ENCODE results near the gene ATXN1.

GRCh38 chr6:16335176-16335575, 426.1 kb downstream of the ATXN1 start:
- no peak for TF ChIP-seq CTCF (conservative IDR thresholded peaks at IDR 0.05; ENCODE audit: low read length)
- TF ChIP-seq EZH2phosphoT487 (IDR thresholded peaks at IDR 0.05; ENCODE audit: borderline replicate concordance): no peak

Measured in Loucy (cell line).